ENCODE data around the gene GTF2H1.
A peak's percentile ranks its signal among the peaks of the same experiment; 100 is the strongest.

GTF2H1 gene

DNA sequence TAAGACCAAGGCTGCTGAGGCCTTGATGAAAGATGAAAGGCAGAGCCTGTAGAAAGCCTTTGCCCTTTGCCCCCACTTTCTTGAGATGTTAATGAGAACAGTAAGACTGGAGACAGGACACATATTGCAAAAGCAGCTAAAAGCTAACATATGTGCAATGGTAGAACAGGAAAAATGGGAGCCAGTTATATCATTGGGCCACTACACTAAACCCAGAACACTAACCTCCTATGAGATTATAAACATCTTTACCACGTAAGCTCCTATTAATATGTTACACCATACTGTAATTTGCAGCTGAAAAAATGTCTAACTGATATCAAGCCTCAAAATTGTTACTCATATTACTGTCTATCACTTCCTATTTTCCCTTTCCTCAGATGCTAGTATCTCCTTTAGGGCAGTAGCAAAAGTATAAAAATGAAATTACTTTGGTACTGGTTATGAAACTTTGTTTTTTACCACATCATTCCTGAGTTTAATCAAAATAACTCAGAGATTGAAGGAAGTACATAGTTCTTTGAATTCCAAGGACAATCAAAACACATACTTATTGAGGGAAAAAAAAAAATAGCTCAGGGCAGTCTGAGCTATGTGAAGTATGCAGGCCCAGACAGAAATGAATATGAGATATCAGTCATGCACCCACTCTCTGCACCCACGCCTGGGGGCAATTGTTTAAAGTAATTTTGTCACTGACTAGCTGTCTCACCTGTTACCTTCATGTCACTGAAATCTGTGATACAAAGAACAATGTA lies 9.5 kb upstream of the GTF2H1 start:
- TF ChIP-seq TAF1 (IDR thresholded peaks at IDR 0.05; ENCODE audit: low read depth) (no peak), EGR1 (IDR thresholded peaks at IDR 0.05) (0 out of 2 replicates have a peak, but pooled peaks have one; percentile 12), ZBTB7A (IDR thresholded peaks at IDR 0.05; ENCODE audit: low read depth) (no peak), RAD21 (IDR thresholded peaks at IDR 0.05; ENCODE audit: low read depth) (no peak), NFIC (IDR thresholded peaks at IDR 0.05) (no peak), TEAD4 (IDR thresholded peaks at IDR 0.05) (peak; percentile 62), CREB1 (IDR thresholded peaks at IDR 0.05; ENCODE audit: low read depth) (no peak)
- TF ChIP-seq, protein P1, sequence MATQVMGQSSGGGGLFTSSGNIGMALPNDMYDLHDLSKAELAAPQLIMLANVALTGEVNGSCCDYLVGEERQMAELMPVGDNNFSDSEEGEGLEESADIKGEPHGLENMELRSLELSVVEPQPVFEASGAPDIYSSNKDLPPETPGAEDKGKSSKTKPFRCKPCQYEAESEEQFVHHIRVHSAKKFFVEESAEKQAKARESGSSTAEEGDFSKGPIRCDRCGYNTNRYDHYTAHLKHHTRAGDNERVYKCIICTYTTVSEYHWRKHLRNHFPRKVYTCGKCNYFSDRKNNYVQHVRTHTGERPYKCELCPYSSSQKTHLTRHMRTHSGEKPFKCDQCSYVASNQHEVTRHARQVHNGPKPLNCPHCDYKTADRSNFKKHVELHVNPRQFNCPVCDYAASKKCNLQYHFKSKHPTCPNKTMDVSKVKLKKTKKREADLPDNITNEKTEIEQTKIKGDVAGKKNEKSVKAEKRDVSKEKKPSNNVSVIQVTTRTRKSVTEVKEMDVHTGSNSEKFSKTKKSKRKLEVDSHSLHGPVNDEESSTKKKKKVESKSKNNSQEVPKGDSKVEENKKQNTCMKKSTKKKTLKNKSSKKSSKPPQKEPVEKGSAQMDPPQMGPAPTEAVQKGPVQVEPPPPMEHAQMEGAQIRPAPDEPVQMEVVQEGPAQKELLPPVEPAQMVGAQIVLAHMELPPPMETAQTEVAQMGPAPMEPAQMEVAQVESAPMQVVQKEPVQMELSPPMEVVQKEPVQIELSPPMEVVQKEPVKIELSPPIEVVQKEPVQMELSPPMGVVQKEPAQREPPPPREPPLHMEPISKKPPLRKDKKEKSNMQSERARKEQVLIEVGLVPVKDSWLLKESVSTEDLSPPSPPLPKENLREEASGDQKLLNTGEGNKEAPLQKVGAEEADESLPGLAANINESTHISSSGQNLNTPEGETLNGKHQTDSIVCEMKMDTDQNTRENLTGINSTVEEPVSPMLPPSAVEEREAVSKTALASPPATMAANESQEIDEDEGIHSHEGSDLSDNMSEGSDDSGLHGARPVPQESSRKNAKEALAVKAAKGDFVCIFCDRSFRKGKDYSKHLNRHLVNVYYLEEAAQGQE (IDR thresholded peaks at IDR 0.05; ENCODE audit: low read depth): no peak

DNA sequence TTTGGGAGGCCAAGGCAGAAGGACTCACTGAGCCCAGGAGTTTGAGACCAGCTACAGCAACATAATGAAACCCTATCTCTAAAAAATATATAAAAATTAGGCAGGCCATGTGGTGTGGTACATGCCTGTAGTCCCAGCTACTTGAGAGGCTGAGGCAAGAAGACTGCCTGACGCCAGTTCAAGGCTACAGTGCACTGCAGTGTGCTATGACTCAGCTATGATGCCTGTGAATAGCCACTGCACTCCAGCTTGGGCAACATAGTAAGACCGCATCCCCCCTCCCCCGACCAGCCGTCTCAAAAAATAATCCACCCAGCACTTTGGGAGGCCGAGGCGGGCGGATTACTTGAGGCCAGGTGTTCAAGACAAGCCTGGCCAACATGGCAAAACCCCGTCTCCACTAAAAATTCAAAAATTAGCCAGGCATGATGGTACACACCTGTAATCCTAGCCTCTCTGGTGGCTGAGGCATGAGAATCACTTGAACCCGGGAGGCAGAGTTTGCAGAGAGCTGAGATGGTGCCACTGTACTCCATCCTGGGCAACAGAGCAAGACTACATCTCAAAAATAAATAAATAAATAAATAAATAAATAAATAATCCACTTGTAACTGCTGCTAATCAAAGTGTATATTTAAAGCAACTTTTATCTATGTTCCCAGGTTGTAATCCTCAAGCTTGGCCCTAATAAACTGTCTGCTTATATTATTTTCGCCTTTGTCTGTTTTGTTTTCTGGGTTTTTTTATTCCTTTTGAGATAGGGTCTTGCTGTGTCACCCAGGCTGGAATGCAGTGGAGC lies 8.2 kb upstream of the GTF2H1 start:
- no peak for TF ChIP-seq MAX (IDR thresholded peaks at IDR 0.05)
- no peak for TF ChIP-seq RAD21 (IDR thresholded peaks at IDR 0.05; ENCODE audit: low read depth)
- TF ChIP-seq TEAD4 (IDR thresholded peaks at IDR 0.05): no peak
- TF ChIP-seq FOXM1 (IDR thresholded peaks at IDR 0.05; ENCODE audit: borderline replicate concordance, low read depth): no peak
- no peak for TF ChIP-seq TAF1 (IDR thresholded peaks at IDR 0.05; ENCODE audit: low read depth)
- TF ChIP-seq TCF12 (IDR thresholded peaks at IDR 0.05; ENCODE audit: low read depth): no peak
- TF ChIP-seq CEBPB (IDR thresholded peaks at IDR 0.05): no peak
- no peak for TF ChIP-seq YY1 (IDR thresholded peaks at IDR 0.05; ENCODE audit: low read depth)

GRCh38 chr11:18314784-18315523 lies 7.4 kb upstream of the GTF2H1 start:
- no peak for TF ChIP-seq CREB1 (IDR thresholded peaks at IDR 0.05; ENCODE audit: low read depth)
- no peak for TF ChIP-seq FOXM1 (IDR thresholded peaks at IDR 0.05; ENCODE audit: borderline replicate concordance, low read depth)
- TF ChIP-seq TCF12 (IDR thresholded peaks at IDR 0.05; ENCODE audit: low read depth): no peak
- no peak for TF ChIP-seq EGR1 (IDR thresholded peaks at IDR 0.05)
- no peak for TF ChIP-seq TAF1 (IDR thresholded peaks at IDR 0.05; ENCODE audit: low read depth)
- no peak for TF ChIP-seq CEBPB (IDR thresholded peaks at IDR 0.05)
- no peak for TF ChIP-seq TEAD4 (IDR thresholded peaks at IDR 0.05)
- no peak for TF ChIP-seq USF1 (IDR thresholded peaks at IDR 0.05)
- TF ChIP-seq ZBTB7A (IDR thresholded peaks at IDR 0.05; ENCODE audit: low read depth): no peak
- no peak for TF ChIP-seq YY1 (IDR thresholded peaks at IDR 0.05; ENCODE audit: low read depth)
- TF ChIP-seq MAX (IDR thresholded peaks at IDR 0.05): no peak

- TF ChIP-seq NFIC (IDR thresholded peaks at IDR 0.05) (no peak), TAF1 (IDR thresholded peaks at IDR 0.05; ENCODE audit: low read depth) (no peak), CEBPB (IDR thresholded peaks at IDR 0.05) (no peak), USF1 (IDR thresholded peaks at IDR 0.05) (no peak), EGR1 (IDR thresholded peaks at IDR 0.05) (no peak), YY1 (IDR thresholded peaks at IDR 0.05; ENCODE audit: low read depth) (no peak)
- TF ChIP-seq, protein P1 (IDR thresholded peaks at IDR 0.05; ENCODE audit: low read depth): no peak
Observed at GRCh38 chr11:18315893-18316292, 6.5 kb upstream of the GTF2H1 start.

DNA sequence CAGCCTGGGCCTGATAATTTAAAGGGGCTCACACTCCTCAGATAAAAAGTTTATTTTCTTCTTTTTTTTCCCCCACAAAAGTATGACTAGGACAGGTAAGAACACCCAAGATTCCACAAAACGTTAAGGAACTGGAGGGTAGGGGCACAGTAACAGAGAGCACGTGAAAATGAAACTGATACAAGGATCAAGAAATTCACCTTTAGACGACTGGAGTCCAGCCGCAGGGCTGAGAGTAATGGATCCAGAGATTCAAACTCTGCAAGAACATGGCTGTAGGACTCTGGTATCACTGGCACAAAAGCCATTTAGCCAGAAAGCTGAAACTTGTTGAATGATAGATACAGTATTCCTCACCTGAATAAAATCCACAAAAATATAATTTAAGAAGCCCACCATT lies 4.8 kb upstream of the GTF2H1 start:
- TF ChIP-seq CREB1 (IDR thresholded peaks at IDR 0.05; ENCODE audit: low read depth): no peak
- TF ChIP-seq, protein P1 (IDR thresholded peaks at IDR 0.05; ENCODE audit: low read depth): no peak
- TF ChIP-seq CEBPB (IDR thresholded peaks at IDR 0.05): no peak
- TF ChIP-seq TCF12 (IDR thresholded peaks at IDR 0.05; ENCODE audit: low read depth): no peak
- no peak for TF ChIP-seq EGR1 (IDR thresholded peaks at IDR 0.05)
- TF ChIP-seq MAX (IDR thresholded peaks at IDR 0.05): no peak
- TF ChIP-seq ZBTB7A (IDR thresholded peaks at IDR 0.05; ENCODE audit: low read depth): no peak
- no peak for TF ChIP-seq TAF1 (IDR thresholded peaks at IDR 0.05; ENCODE audit: low read depth)
- TF ChIP-seq TEAD4 (IDR thresholded peaks at IDR 0.05): no peak
- TF ChIP-seq NFIC (IDR thresholded peaks at IDR 0.05): no peak
- TF ChIP-seq EP300 (IDR thresholded peaks at IDR 0.05; ENCODE audit: borderline replicate concordance): no peak
- no peak for TF ChIP-seq FOXM1 (IDR thresholded peaks at IDR 0.05; ENCODE audit: borderline replicate concordance, low read depth)
- no peak for TF ChIP-seq USF1 (IDR thresholded peaks at IDR 0.05)
- no peak for TF ChIP-seq RAD21 (IDR thresholded peaks at IDR 0.05; ENCODE audit: low read depth)
